ENCODE measurements around the gene C6orf141. TPM values are rescaled to one million over a fixed set of nuclear protein-coding genes. Genes with fewer than 3 reads are reported as not detected.

Gene C6orf141
- 6.0 to 8.2 TPM (median 6.5 TPM) in 3 replicates for total RNA-seq

DNA sequence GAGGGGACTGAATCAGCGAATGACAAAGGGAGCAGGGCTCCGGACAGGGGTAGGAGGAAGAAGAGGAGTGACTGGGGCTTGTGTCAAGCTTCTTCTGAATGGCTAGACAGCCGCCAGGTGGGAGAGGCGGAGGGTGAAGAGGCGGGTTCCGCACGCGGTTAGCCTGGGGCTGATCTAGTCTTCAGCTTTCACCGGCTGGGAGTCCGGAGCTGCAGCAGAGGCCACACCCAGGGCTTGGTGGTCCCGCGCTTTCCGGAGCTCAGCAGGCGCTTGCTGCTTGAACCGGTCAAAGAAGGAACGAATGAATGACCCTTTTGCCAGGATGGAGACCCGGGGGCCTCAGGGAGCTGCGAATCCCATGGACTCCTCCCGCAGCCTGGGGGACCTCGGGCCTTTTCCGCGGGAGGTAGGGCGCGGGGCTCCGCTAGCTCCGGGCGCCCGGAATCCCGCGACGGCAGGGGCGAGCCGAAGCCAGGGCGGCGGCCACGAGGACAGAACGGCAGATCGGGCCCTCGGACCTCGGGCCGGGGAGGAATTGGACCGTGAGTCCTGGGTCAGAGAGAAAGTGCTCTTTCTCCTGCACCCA is at the start of gene C6orf141:
TSS of gene C6orf141 (plus strand) at position 177 of the 586 bp plus-strand sequence. CDS start at position 302, 125 bp downstream.
- H3K4me1 Mint-ChIP-seq, result peaks cover 41% of the 10 kb centered on the region
- peak; percentile 42 to 60 for DNase-seq (ENCODE audit: low spot score in 2 of 2, unreplicated experiment in 2 of 2)
- H3K9me3 Mint-ChIP-seq, result no peaks in the 10 kb centered on the region
- TF ChIP-seq CTCF (IDR thresholded peaks at IDR 0.05; ENCODE audit: unreplicated experiment), result no peak
- no peaks in the 10 kb centered on the region for H3K36me3 Mint-ChIP-seq
- H3K4me3 Mint-ChIP-seq, result peak within 1 kb of the TSS; percentile 78
- H3K27me3 Mint-ChIP-seq (ENCODE audit: low read depth), result peaks cover 22% of the 10 kb centered on the region
- peak within 1 kb of the TSS; percentile 84 for H3K27ac Mint-ChIP-seq

DNA sequence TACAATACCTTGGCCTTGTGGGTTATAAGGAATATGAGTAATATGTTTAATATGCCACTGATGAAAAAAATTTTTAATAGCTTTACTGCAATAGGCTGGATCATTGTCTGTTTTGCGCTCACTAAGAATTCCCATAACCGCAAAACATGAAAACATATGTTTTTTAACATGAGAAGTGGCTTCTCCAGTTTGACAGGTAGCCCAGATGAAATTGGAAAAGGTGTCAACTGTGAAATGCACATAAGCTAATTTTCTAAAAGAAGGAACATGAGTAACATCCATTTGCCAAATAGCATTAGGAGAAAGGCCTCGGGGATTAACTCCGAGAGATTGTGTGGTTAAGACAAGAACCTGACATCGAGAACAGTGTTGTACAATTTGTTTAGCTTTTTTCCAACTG is 45.8 kb upstream of the C6orf141 start:
- DNase-seq (ENCODE audit: low spot score in 2 of 2, unreplicated experiment in 2 of 2), result no peak
- H3K9me3 Mint-ChIP-seq, result peaks cover 11% of the 10 kb centered on the region
- H3K4me1 Mint-ChIP-seq, result no peaks in the 10 kb centered on the region
- no peaks in the 10 kb centered on the region for H3K27me3 Mint-ChIP-seq (ENCODE audit: low read depth)
- H3K4me3 Mint-ChIP-seq, result no peak overlapping the region
- no peaks in the 10 kb centered on the region for H3K36me3 Mint-ChIP-seq
- no peak for TF ChIP-seq CTCF (IDR thresholded peaks at IDR 0.05; ENCODE audit: unreplicated experiment)
- H3K27ac Mint-ChIP-seq, result no peak overlapping the region

GRCh38 chr6:49506569-49507111 is 43.8 kb upstream of the C6orf141 start:
- no peak for DNase-seq (ENCODE audit: low spot score in 2 of 2, unreplicated experiment in 2 of 2)
- no peaks in the 10 kb centered on the region for H3K27me3 Mint-ChIP-seq (ENCODE audit: low read depth)
- H3K4me3 Mint-ChIP-seq, result no peak overlapping the region
- no peaks in the 10 kb centered on the region for H3K4me1 Mint-ChIP-seq
- no peaks in the 10 kb centered on the region for H3K36me3 Mint-ChIP-seq
- H3K27ac Mint-ChIP-seq, result no peak overlapping the region
- TF ChIP-seq CTCF (IDR thresholded peaks at IDR 0.05; ENCODE audit: unreplicated experiment), result no peak
- peaks cover 11% of the 10 kb centered on the region for H3K9me3 Mint-ChIP-seq

GRCh38 chr6:49509342-49509741 is 41.1 kb upstream of the C6orf141 start:
- Mint-ChIP-seq H3K4me1 (peaks cover 7% of the 10 kb centered on the region), H3K36me3 (no peaks in the 10 kb centered on the region), H3K4me3 (no peak overlapping the region), H3K27me3 (ENCODE audit: low read depth) (no peaks in the 10 kb centered on the region), H3K9me3 (peaks cover 11% of the 10 kb centered on the region), H3K27ac (no peak overlapping the region)
- no peak for TF ChIP-seq CTCF (IDR thresholded peaks at IDR 0.05; ENCODE audit: unreplicated experiment)
- no peak for DNase-seq (ENCODE audit: low spot score in 2 of 2, unreplicated experiment in 2 of 2)

DNA sequence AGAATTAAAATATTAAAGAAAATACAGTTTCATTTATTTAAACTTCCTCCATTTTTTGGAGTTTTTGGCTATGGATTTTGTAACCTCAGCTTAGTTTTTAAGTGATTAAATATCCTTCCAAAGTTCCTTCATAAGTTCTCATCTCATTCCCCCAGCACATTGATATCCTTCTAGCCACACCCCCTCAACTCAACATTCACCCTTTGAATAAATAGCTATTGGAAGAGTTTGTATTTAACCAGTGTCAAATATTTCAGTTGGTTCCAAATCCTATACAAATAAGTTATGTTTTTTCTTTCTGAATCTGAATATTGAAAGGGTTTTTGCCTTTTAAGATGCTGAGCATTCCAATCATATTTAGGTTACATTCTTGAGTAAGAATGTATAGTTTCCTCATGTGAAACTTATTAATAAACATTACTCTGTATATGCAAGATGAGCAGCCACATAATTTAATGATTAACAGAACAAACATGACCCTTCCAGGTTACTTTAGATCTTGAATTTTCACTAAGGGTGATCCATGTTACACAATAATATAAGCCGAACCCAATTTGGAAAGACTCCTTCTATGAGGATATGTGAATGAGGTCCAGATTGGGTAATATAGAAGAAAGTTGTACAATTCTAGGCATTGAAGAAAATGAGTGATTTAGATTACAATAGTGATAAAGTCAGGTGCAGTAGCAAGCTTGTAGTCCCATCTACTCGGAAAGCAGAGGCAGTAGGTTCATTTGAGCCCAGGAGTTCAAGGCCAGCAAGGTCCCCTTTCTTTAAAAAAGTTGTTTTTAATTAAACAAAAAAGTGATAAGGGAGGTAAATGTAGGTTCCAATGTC is 37.1 kb upstream of the C6orf141 start:
- Mint-ChIP-seq H3K9me3 (no peaks in the 10 kb centered on the region), H3K27ac (no peak overlapping the region), H3K36me3 (no peaks in the 10 kb centered on the region), H3K4me3 (no peak overlapping the region), H3K4me1 (peaks cover 7% of the 10 kb centered on the region), H3K27me3 (ENCODE audit: low read depth) (no peaks in the 10 kb centered on the region)
- TF ChIP-seq CTCF (IDR thresholded peaks at IDR 0.05; ENCODE audit: unreplicated experiment), result no peak
- DNase-seq (ENCODE audit: low spot score in 2 of 2, unreplicated experiment in 2 of 2), result no peak

All from mesothelial cell of epicardium (in vitro differentiated cells).